Body of pancreas (tissue), 4 donors: ENCODE data around the gene RFX8. TPM values are rescaled to one million over a fixed set of nuclear protein-coding genes. Genes with fewer than 3 reads are reported as not detected.
"Not testable (repeated sequence)": the region's sequence is repeated elsewhere in the genome, so short reads cannot be mapped to it uniquely, and the experiment has no call there.

Experiments used
- ATAC-seq: fragments of 150-250 bp; one replicate; pipeline ENCODE4 v1.9.1; 2016
- DNase-seq, 4 donors: peaks; one replicate each; pipeline ENCODE4 v3.0.0-alpha.2; 2019
- H3K27ac ChIP-seq, 4 donors: fragments of 200-600 bp; sonication (generic); 1 replicate in 3 of 4; 2 replicates in 1 of 4; pipeline versions ENCODE4 v1.5.1 to v1.6.1; 2016 to 2019; ENCODE audit warnings: mild to moderate bottlenecking in 1 of 4, mixed read lengths in 1 of 4, moderate library complexity in 1 of 4
- H3K27me3 ChIP-seq, 2 donors: fragments of 200-600 bp; sonication (generic); one replicate each; pipeline ENCODE4 v1.6.0; 2016; ENCODE audit warnings: mild to moderate bottlenecking in 1 of 2
- H3K36me3 ChIP-seq, 2 donors: fragments of 200-600 bp; sonication (generic); replicated peaks in 1 of 2; 2 replicates each; pipeline ENCODE4 v1.5.1; 2016; ENCODE audit warnings: low read depth in 2 of 2; ENCODE audit not compliant: insufficient read depth in 1 of 2
- H3K4me1 ChIP-seq: fragments of 200-600 bp; sonication (generic); one replicate; pipeline ENCODE4 v1.6.0; 2016
- H3K4me3 ChIP-seq, 2 donors: fragments of 200-600 bp; sonication (generic); 1 replicate in 1 of 2; 2 replicates in 1 of 2; pipeline ENCODE4 v1.5.1; 2016 to 2019
- H3K9me3 ChIP-seq, 3 donors: fragments of 200-600 bp; sonication (generic); 1 replicate in 2 of 3; 2 replicates in 1 of 3; pipeline ENCODE4 v1.5.1; 2016
- POLR2A ChIP-seq, 3 donors: fragments of 450-650 bp; IDR thresholded peaks; one replicate each; pipeline ENCODE4 v1.6.1; 2016; ENCODE audit warnings: antibody characterized with exemption in 3 of 3, mild to moderate bottlenecking in 2 of 3
- WGBS, 2 donors: methylation state at CpG; one replicate each; pipeline ENCODE4 v1.1.5; 2017; 5-methylcytosine and 5-hydroxymethylcytosine counted together
- intact Hi-C: fragments of 100-400 bp; cut with DNase I; formaldehyde crosslinking; loops from one replicate; pipeline ENCODE4 v1.15.1; 2023
- total RNA-seq, 2 donors: library from RNA; depleted of rRNA; stranded (reverse); fragments of >200 nt; gene quantifications; one replicate each; pipeline ENCODE4 v1.1.0, GENCODE V29; 2016
- TF ChIP-seq, protein P1 (sequence below), 7 experiments: fragments of 450-650 bp in 4 of 7; fragments of 200-600 bp in 3 of 7; sonication (generic) in 3 of 7; IDR thresholded peaks; one replicate each; pipeline ENCODE4 v1.5.1; 2016 to 2019; ENCODE audit warnings: antibody characterized with exemption in 7 of 7

RFX8 gene
- total RNA-seq, 2 donors from 2014 or later, result not detected

DNA sequence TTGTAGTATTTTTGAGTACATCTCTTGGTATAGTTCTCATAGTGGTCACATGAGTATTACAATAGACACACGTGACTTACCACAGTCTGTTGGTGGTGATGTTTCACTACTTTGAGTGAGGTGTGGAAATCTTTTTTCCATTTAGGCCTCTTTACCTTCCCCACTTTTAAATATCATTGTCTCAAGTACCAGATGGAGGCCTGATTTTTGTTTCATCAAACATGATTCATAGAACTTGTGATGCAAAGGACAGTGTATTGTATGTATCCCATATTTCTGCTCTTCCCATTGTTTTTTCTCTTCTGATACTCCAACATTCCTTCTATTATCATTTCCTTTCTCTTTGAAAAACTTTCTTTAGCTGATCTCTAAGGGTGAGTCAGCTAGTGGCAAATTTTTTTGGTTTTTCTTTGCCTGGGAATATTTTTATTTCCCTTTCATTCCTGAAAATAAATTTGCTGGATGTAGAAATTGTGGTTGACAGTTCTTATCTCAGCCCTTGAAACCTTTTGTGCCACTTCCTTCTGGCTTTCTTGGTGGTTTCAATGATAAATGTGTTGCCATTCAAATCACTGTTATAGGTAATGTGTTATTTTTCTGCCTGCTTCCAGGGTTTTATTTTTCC lies 32.8 kb downstream of the RFX8 start:
- H3K36me3 ChIP-seq, result no peaks in the 10 kb centered on the region
- no peak overlapping the region for H3K4me3 ChIP-seq
- TF ChIP-seq POLR2A (IDR thresholded peaks at IDR 0.05), result no peak
- TF ChIP-seq, protein P1, sequence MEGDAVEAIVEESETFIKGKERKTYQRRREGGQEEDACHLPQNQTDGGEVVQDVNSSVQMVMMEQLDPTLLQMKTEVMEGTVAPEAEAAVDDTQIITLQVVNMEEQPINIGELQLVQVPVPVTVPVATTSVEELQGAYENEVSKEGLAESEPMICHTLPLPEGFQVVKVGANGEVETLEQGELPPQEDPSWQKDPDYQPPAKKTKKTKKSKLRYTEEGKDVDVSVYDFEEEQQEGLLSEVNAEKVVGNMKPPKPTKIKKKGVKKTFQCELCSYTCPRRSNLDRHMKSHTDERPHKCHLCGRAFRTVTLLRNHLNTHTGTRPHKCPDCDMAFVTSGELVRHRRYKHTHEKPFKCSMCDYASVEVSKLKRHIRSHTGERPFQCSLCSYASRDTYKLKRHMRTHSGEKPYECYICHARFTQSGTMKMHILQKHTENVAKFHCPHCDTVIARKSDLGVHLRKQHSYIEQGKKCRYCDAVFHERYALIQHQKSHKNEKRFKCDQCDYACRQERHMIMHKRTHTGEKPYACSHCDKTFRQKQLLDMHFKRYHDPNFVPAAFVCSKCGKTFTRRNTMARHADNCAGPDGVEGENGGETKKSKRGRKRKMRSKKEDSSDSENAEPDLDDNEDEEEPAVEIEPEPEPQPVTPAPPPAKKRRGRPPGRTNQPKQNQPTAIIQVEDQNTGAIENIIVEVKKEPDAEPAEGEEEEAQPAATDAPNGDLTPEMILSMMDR (IDR thresholded peaks at IDR 0.05), result no peak
- H3K4me1 ChIP-seq, result peaks cover 10% of the 10 kb centered on the region
- ATAC-seq (no peak), DNase-seq (no peak)
- no peaks in the 10 kb centered on the region for H3K9me3 ChIP-seq
- intact Hi-C loops, result no loop called here
- H3K27me3 ChIP-seq, result no peaks in the 10 kb centered on the region
- 76 to 83% methylated on average over 1 of the region's 1 CpG for WGBS, 2 donors
- no peak overlapping the region for H3K27ac ChIP-seq

- intact Hi-C loops, result no loop called here
These were observed 34.7 kb downstream of the RFX8 start for GRCh38 chr2:101440127-101440738.

DNA sequence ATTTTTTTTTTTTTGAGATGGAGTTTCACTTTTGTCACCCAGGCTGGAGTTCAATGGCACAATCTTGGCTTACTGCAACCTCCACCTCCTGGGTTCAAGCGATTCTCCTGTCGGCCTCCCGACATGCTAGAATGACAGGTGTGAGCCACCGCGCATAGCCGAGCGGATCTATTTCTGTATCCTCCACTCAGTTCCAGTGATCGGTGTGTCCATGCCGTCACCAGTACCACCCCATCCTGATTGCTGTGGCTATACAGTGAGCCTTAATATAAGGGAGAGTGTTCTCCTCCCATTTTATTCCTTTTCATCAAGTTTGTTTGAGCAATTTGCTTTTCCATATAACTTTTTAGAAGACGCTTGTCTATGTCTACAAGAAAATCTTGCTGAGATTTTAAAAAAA lies 35.2 kb downstream of the RFX8 start:
- Histone ChIP-seq H3K4me3 (no peak overlapping the region), H3K4me1 (peaks cover 10% of the 10 kb centered on the region), H3K27ac (no peak overlapping the region), H3K27me3 (no peaks in the 10 kb centered on the region), H3K9me3 (no peaks in the 10 kb centered on the region), H3K36me3 (no peaks in the 10 kb centered on the region)
- 87% methylated on average over 10 of the region's 10 CpGs for WGBS, 2 donors
- TF ChIP-seq, protein P1 (IDR thresholded peaks at IDR 0.05), result no peak
- TF ChIP-seq POLR2A (IDR thresholded peaks at IDR 0.05), result no peak
- intact Hi-C loops, result no loop called here
- no peak for ATAC-seq
- no peak for DNase-seq

More at GRCh38 chr2:101440127-101440738, 34.7 kb downstream of the RFX8 start:
- ATAC-seq (peak; percentile 80), DNase-seq (peak; percentile 40 to 72 (median 51))
- Histone ChIP-seq H3K4me3 (no peak overlapping the region), H3K36me3 (no peaks in the 10 kb centered on the region), H3K27ac (no peak overlapping the region), H3K4me1 (peaks cover 10% of the 10 kb centered on the region), H3K27me3 (no peaks in the 10 kb centered on the region), H3K9me3 (no peaks in the 10 kb centered on the region)
- WGBS, 2 donors, result 23 to 24% methylated on average over 8 of the region's 8 CpGs
- TF ChIP-seq POLR2A (IDR thresholded peaks at IDR 0.05), result no peak

DNA sequence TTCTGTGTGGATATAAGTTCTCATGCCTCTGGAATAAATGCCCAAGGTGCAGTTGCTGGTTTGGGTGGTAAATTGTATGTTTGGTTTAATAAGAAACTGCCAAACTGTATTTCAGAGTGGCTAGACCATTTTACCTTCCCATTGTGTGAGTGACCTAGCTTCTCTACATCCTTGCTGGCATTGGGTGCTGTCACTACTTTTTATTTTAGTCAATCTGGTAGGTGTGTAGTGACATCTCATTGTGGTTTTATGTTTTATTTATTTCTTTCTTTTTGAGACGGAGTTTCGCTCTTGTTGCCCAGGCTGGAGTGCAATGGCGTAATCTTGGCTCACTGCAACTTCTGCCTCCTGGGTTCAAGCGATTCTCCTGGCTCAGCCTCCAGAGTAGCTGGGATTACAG lies 36.4 kb downstream of the RFX8 start:
- H3K9me3 ChIP-seq, intact Hi-C loops, H3K36me3 ChIP-seq, ATAC-seq, H3K27me3 ChIP-seq, H3K27ac ChIP-seq, DNase-seq, H3K4me3 ChIP-seq: not testable (repeated sequence)
- peaks cover 10% of the 10 kb centered on the region for H3K4me1 ChIP-seq
- WGBS, 2 donors, result 65 to 73% methylated on average over 4 of the region's 4 CpGs

DNA sequence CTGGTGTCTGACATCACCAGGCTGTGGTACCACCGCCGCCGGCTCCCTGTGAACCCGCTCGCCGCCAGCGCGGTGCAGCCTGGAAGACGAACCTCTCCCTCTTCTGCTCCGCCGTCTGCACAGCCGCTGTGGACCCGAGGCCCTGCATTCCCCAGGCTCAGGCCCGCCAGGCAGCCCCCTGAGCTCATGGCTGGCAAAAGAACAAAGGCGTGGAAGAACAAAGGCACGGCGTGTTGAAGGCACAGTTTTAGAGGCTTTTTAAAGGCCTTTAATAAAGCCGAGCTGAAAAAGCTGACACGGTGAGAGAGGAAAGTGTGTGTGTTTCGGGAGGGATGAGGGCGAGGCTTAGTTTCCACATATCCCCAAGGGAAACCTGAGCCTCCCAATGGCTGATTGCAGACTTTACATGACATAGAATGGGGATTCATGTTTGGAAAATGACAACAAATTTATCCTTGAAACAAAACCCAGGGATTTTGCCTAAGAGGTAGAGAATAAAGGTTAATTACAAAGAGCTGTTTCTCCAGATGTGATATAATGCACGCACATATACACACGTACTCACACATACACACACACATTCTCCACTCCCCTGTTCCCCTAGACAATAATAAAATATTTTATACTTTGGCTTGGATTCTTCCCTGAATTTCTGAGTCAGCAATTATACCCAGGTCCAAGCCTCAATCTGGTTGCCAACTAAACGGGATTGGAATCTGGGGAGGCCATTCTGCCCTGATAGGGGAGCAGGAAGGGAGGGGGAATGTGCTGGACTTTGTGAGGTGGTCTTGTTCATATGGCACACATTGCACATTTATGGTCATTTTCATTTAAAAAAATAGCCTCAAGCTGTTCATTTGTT lies 39.7 kb downstream of the RFX8 start:
- no peaks in the 10 kb centered on the region for H3K36me3 ChIP-seq
- ATAC-seq, result no peak
- no peaks in the 10 kb centered on the region for H3K27me3 ChIP-seq
- 69 to 82% methylated on average over 24 of the region's 24 CpGs for WGBS, 2 donors
- TF ChIP-seq, protein P1 (IDR thresholded peaks at IDR 0.05), result no peak
- no peak for TF ChIP-seq POLR2A (IDR thresholded peaks at IDR 0.05)
- H3K4me3 ChIP-seq, result no peak overlapping the region
- intact Hi-C loops, result no loop called here
- no peak overlapping the region for H3K27ac ChIP-seq
- H3K4me1 ChIP-seq, result peaks cover 6% of the 10 kb centered on the region
- no peak for DNase-seq
- H3K9me3 ChIP-seq, result no peaks in the 10 kb centered on the region
